Head of caudate nucleus (tissue), 42 donors: ENCODE data around the gene CALM3.

Source experiments
- DNase-seq, 42 donors: peaks; one replicate each; pipeline versions ENCODE4 v3.0.0 to v3.0.0-alpha.2; 2020 to 2021; ENCODE audit warnings: mixed read lengths in 7 of 42
- intact Hi-C: fragments of 100-400 bp; cut with DNase I; formaldehyde crosslinking; loops from one replicate; pipeline ENCODE4 v1.15.0; 2022

CALM3 gene

DNA sequence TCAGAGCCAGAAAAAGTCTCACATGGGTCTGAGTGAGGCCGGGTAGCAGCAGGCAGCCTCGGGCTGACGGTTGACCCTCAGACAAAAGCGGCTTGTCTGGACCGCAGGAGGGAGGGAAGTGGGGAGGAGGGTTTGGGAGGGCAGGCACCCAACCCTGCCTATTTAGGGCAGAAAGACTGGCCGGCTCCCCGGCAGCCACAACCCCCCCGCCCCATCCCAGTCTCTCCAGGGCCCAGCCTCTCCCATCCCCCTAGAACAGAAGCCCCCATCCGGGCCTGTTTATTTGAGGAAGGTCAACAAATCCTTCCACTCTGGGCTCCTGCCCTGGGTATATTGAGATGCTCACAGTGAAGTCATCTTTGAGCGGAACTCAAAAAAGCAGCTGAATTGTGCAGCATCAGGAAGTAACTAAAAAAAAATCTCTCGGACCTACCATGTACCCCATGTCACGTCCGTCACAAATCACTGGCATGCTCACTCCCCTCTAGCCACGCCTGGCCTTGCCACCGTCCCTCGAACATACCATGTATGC, 53.6 kb downstream of the CALM3 start:
- peak; percentile 60 to 91 (median 84) for DNase-seq
- intact Hi-C loops, result no loop called here

GRCh38 chr19:46656541-46656940, 55.4 kb downstream of the CALM3 start:
- no peak for DNase-seq
- intact Hi-C loops, result no loop called here

GRCh38 chr19:46659151-46660007, 58.2 kb downstream of the CALM3 start:
- peak in 41 of 42 donors; percentile 44 to 87 (median 68) for DNase-seq
- intact Hi-C loops, result loop anchor here (1.0 to 10.0 kb wide), 3 partner anchors 45 to 135 kb away; partner anchors contain the start of gene CALM3

GRCh38 chr19:46660008-46660517, 58.9 kb downstream of the CALM3 start:
- DNase-seq, result peak in 29 of 42 donors; percentile 14 to 71 (median 37)
- intact Hi-C loops, result loop anchor here (1.0 to 10.0 kb wide), 3 partner anchors 46 to 135 kb away; partner anchors contain the start of gene CALM3
